ENCODE results near the gene FKBP1B. TPM values are rescaled to one million over a fixed set of nuclear protein-coding genes. Genes with fewer than 3 reads are reported as not detected.
"Not testable (repeated sequence)": the region's sequence is repeated elsewhere in the genome, so short reads cannot be mapped to it uniquely, and the experiment has no call there.

The FKBP1B gene
- total and polyA plus RNA-seq, 2 donors (not counting 3 experiments of a cell fraction or from before 2014, with no cell fraction given), result 12.9 to 40.2 TPM

GRCh38 chr2:24043133-24043532, 6.4 kb upstream of the FKBP1B start:
- H3K4me3 ChIP-seq (replicated peaks in 1 of 3; ENCODE audit: insufficient read depth in 1 of 3, low read depth in 1 of 3, low read length in 3 of 3); CTCF ChIA-PET; H4K20me1 ChIP-seq (replicated peaks; ENCODE audit: control insufficient read depth, extremely low read depth, insufficient read depth, low read length); H3K9me3 ChIP-seq (replicated peaks; ENCODE audit: control insufficient read depth, insufficient read depth, low read length); BruUV-seq (replicated peaks); dilution Hi-C loops (cut with MboI; ENCODE audit: extremely low pct_ligation_motif_present, low sequenced_read_pairs); FAIRE-seq; intact Hi-C loops (cut with micrococcal nuclease); H3K9ac ChIP-seq (replicated peaks; ENCODE audit: extremely low read depth, insufficient read depth, low read length); H3K27ac ChIP-seq (ENCODE audit: insufficient read depth, low read depth, low read length); H3K4me1 ChIP-seq (ENCODE audit: control insufficient read depth, extremely low read depth, insufficient read depth, low read length); POLR2A ChIA-PET; H3K9me1 ChIP-seq (replicated peaks; ENCODE audit: control insufficient read depth, extremely low read depth, insufficient read depth, low read length); H3K27me3 ChIP-seq (ENCODE audit: control insufficient read depth in 2 of 2, insufficient read depth in 2 of 2, low read length in 2 of 2); H3K36me3 ChIP-seq (ENCODE audit: control insufficient read depth in 2 of 2, extremely low read depth in 1 of 2, insufficient read depth in 2 of 2, low read length in 2 of 2); DNase-seq (ENCODE audit: low read depth, low spot score); H2AFZ ChIP-seq (ENCODE audit: low read depth, low read length); H3K4me2 ChIP-seq (ENCODE audit: insufficient read depth, low read length): not testable (repeated sequence)
- H3K79me2 ChIP-seq (ENCODE audit: control insufficient read depth, insufficient read depth, low read length), result peaks cover 24% of the 10 kb centered on the region

- CTCF ChIA-PET, result no interaction called here
- POLR2A ChIA-PET, result interaction anchor here (1.6 kb wide), 1 partner anchor 38 kb away, joined by 7 read pairs; no protein-coding TSS in a partner anchor
- no peak overlapping the region for H2AFZ ChIP-seq (ENCODE audit: low read depth, low read length)
- H3K9me1 ChIP-seq (replicated peaks; ENCODE audit: control insufficient read depth, extremely low read depth, insufficient read depth, low read length), result no peaks in the 10 kb centered on the region
- no peaks in the 10 kb centered on the region for H3K9me3 ChIP-seq (replicated peaks; ENCODE audit: control insufficient read depth, insufficient read depth, low read length)
- no peaks in the 10 kb centered on the region for H3K36me3 ChIP-seq (ENCODE audit: control insufficient read depth in 2 of 2, extremely low read depth in 1 of 2, insufficient read depth in 2 of 2, low read length in 2 of 2)
- H4K20me1 ChIP-seq (replicated peaks; ENCODE audit: control insufficient read depth, extremely low read depth, insufficient read depth, low read length), result no peaks in the 10 kb centered on the region
- FAIRE-seq, result no peak
- H3K9ac ChIP-seq (replicated peaks; ENCODE audit: extremely low read depth, insufficient read depth, low read length), result peak overlapping the region; percentile 82
- no peaks in the 10 kb centered on the region for H3K27me3 ChIP-seq (ENCODE audit: control insufficient read depth in 2 of 2, insufficient read depth in 2 of 2, low read length in 2 of 2)
- TF ChIP-seq EZH2 (IDR thresholded peaks at IDR 0.05; ENCODE audit: borderline replicate concordance, low read depth, low read length, severe bottlenecking) (no peak), MAX (IDR thresholded peaks at IDR 0.05; ENCODE audit: insufficient read depth, insufficient read length) (no peak), POLR2AphosphoS5 (IDR thresholded peaks at IDR 0.05; ENCODE audit: insufficient read depth, low read depth, low read length) (no peak), MYC (IDR thresholded peaks at IDR 0.05; ENCODE audit: low read depth, low read length) (no peak), FOS (IDR thresholded peaks at IDR 0.05; ENCODE audit: borderline replicate concordance, insufficient read depth, low read length) (no peak), GATA2 (IDR thresholded peaks at IDR 0.05; ENCODE audit: insufficient read depth, insufficient read length, low read depth, low read length) (no peak), JUN (IDR thresholded peaks at IDR 0.05; ENCODE audit: borderline replicate concordance, insufficient read depth, insufficient read length, low read depth) (no peak), CTCF (IDR thresholded peaks at IDR 0.05; ENCODE audit: extremely low read depth in 1 of 2, insufficient read depth in 1 of 2, low read depth in 1 of 2, low read length in 2 of 2) (no peak)
- dilution Hi-C loops (cut with MboI; ENCODE audit: extremely low pct_ligation_motif_present, low sequenced_read_pairs) (no loop called here), intact Hi-C loops (cut with micrococcal nuclease) (no loop called here)
- H3K4me3 ChIP-seq (replicated peaks in 1 of 3; ENCODE audit: insufficient read depth in 1 of 3, low read depth in 1 of 3, low read length in 3 of 3), result peak overlapping the region in 2 of 3 experiments; percentile 89
- no peak for DNase-seq (ENCODE audit: low read depth, low spot score)
- H3K4me1 ChIP-seq (ENCODE audit: control insufficient read depth, extremely low read depth, insufficient read depth, low read length), result peaks cover 23% of the 10 kb centered on the region
- H3K79me2 ChIP-seq (ENCODE audit: control insufficient read depth, insufficient read depth, low read length), result peaks cover 23% of the 10 kb centered on the region
- BruUV-seq (replicated peaks), result TSS peak; percentile 64
- H3K4me2 ChIP-seq (ENCODE audit: insufficient read depth, low read length), result peak overlapping the region; percentile 80
- no peak overlapping the region for H3K27ac ChIP-seq (ENCODE audit: insufficient read depth, low read depth, low read length)
Measured at GRCh38 chr2:24045511-24046508, 3.7 kb upstream of the FKBP1B start.
